SHP77 treated with DMSO at 0.1 percent for 48 hours (cell line): ENCODE results near the gene SUDS3.

Experiments
- DNase-seq: peaks from one replicate; lab custom pipeline; 2025; lab: John Stamatoyannopoulos, UW

SUDS3 gene

GRCh38 chr12:118356809-118357256 is 19.5 kb upstream of the SUDS3 start:
- DNase-seq, result no peak

- DNase-seq, result peak; percentile 10
These were observed 18.9 kb upstream of the SUDS3 start for GRCh38 chr12:118357257-118358007.

GRCh38 chr12:118358008-118358359 is 18.4 kb upstream of the SUDS3 start:
- no peak for DNase-seq

- DNase-seq, result no peak
These were observed 17.5 kb upstream of the SUDS3 start for GRCh38 chr12:118358612-118359540.

GRCh38 chr12:118359541-118359915 is 16.8 kb upstream of the SUDS3 start:
- no peak for DNase-seq

- DNase-seq, result no peak
These were observed 15.3 kb upstream of the SUDS3 start for GRCh38 chr12:118361092-118361404.

- no peak for DNase-seq
These were observed 14.5 kb upstream of the SUDS3 start for GRCh38 chr12:118361889-118362288.

- no peak for DNase-seq
These were observed 7.5 kb upstream of the SUDS3 start for GRCh38 chr12:118368821-118369220.

- DNase-seq, result no peak
These were observed 5.8 kb upstream of the SUDS3 start for GRCh38 chr12:118370601-118371000.

GRCh38 chr12:118371321-118372282 is 4.8 kb upstream of the SUDS3 start:
- DNase-seq, result no peak

- DNase-seq, result peak; percentile 98
These were observed 3.5 kb upstream of the SUDS3 start, which contains the start of gene TAOK3 for GRCh38 chr12:118372541-118373495. Gene TAOK3 (minus strand): TSS chr12:118372907. CDS start chr12:118255567, 117,340 bp downstream.

GRCh38 chr12:118373616-118374015 is 2.7 kb upstream of the SUDS3 start:
- DNase-seq, result peak; percentile 20

- DNase-seq, result no peak
These were observed 2.1 kb upstream of the SUDS3 start for GRCh38 chr12:118374126-118374725.

GRCh38 chr12:118374909-118375308 is 1.4 kb upstream of the SUDS3 start:
- peak; percentile 11 for DNase-seq

- DNase-seq, result no peak
These were observed 1.0 kb upstream of the SUDS3 start for GRCh38 chr12:118375348-118375747.

- no peak for DNase-seq
These were observed 897 bp downstream of the SUDS3 start for GRCh38 chr12:118377021-118377883.

GRCh38 chr12:118377884-118378470 is 1.6 kb downstream of the SUDS3 start:
- peak; percentile 37 for DNase-seq

- DNase-seq, result no peak
These were observed 15.1 kb downstream of the SUDS3 start for GRCh38 chr12:118391424-118391823.

GRCh38 chr12:118391836-118392235 is 15.5 kb downstream of the SUDS3 start:
- no peak for DNase-seq
